Ramos (cell line): ENCODE measurements around the gene ANKRD29.
"Not testable (repeated sequence)": the region's sequence is repeated elsewhere in the genome, so short reads cannot be mapped to it uniquely, and the experiment has no call there.

ENCODE experiments used
- in situ Hi-C: fragments of 300-500 bp; cut with MboI; formaldehyde crosslinking; loops from one replicate; pipeline ENCODE4 v1.14.3; 2022; ENCODE audit warnings: low sequenced_read_pairs; ENCODE audit not compliant: unreplicated experiment

ANKRD29 gene

DNA sequence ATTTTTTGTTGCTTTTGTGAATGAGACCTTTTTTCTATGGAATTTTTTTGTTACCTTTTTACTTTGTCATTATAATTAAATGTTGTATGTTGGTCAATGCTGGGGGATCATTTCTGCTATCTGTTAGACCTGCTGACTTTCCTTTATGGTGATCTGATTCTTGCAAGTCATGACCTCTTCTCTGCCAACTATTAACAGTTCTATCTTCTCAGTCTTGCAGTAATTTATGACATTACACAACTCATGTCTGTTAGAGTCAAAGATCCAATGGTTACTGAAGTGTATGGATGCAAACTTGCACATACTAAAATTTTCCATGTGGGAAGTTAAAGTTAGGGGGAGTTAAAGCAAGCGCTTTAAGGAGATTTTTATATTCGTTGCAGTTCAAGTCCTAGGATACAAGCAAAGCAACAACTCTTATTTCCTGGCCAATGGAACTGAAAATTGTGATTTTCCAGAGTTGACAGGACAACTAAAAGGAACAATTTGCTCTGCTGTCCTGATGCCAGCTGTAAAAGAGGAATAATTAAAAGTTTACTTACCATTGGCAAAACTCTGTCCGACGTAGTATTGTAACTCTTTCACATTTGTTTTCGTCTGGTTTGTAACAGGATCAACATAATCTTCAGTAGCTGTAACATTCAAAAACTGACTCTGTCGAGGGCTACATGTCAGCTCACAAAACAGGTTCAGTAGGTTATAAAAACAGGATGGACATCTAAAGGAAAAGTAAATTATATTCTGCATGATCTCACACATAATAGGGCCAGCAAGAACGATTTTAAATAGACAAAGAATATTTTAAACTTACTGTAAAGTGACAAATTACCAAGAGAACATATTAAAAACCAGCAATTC is 94.2 kb downstream of the ANKRD29 start:
- in situ Hi-C loops: no loop called here

DNA sequence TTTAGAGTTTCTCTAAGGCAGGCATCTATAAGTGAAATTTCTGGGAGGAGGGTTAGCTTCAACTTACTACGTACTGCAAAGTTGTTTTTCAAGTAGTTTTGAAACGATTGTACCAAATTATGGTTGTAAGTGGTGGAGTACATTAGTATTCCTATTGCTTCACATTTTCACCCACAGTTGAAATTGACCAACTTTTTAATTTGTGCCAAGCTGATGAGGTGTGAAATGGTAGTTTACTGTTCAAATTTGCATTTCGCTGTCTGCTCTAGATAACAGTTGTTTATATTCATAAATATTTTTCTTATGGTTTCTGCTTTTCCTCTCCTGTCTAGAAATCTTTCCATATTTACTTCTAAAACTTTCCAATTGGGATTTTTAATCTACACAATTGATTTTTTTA is 95.0 kb downstream of the ANKRD29 start:
- in situ Hi-C loops: no loop called here

DNA sequence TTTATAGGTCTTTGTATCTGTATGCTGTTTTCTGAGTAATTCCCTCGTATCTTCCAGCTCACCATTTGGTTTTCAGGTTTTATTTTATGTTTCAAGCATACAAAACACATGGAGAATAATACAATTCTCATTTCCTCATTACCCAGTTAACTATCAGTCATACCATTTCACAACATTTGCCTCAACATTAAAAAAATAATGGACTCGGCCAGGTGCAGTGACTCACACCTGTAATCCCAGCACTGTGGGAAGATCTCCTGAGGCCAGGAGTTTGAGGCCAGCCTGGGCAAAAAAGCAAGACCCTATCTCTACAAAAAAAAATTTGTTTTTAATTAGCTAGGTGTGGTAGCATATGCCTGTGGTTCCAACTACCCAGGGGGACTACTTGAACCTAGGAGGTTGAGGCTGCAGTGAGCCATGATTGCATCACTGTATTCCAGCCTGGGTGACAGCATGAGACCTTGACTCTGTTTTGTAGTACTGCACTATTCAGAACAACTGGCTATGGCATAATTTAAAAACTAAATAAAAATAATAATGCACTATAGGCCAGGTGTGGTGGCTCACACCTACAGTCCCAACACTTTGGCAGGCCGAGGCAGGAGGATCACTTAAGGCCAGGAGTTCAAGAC is 96.7 kb downstream of the ANKRD29 start:
- in situ Hi-C loops: no loop called here

DNA sequence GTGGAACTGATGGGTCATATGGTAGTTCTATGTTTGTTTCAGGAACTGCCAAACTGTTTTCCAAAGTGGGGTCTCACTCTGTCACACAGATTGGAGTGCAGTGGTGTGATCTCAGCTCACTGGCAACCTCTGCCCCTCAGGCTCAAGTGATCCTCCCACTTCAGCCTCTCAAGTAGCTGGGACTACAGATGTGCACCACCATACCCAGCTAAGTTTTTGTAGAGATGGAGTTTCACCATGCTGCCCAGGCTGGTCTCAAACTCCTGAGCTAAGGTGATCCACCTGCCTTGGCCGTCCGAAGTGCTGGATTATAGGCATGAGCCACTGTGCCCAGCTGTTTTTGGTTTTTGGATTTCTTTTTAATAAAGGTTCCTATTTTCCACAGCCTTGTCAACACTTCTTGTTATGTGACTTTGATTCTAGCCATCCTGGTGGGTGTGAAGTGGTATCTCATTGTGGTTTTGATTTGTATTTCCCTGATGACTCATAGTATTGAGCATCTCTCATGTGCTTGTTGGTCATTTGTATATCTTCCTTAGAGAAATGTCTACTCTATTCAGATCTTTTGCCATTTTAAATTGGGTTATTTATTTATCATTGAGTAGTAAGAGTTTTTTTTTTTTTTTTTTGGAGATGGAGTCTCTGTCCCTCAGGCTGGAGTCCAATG is 99.2 kb downstream of the ANKRD29 start:
- in situ Hi-C loops: no loop called here

DNA sequence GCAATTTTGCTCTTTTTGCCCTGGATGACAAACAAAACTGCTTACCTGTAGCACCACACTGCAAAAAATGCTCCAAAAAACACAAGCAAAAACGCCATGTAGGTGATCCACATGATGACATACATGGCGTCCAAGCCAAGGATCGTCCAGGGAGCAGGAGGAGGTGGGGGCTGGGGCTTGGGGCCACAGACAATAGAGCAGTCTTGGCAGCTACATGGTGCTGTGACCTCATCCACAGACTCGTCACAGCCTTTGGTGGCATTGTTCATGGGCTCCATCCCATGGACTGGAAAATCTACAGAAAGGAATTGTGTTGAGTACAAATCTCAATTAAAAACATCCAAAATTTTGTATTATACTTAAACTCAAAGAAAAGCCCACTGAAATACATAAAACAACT is 102.5 kb downstream of the ANKRD29 start:
- in situ Hi-C loops: no loop called here

DNA sequence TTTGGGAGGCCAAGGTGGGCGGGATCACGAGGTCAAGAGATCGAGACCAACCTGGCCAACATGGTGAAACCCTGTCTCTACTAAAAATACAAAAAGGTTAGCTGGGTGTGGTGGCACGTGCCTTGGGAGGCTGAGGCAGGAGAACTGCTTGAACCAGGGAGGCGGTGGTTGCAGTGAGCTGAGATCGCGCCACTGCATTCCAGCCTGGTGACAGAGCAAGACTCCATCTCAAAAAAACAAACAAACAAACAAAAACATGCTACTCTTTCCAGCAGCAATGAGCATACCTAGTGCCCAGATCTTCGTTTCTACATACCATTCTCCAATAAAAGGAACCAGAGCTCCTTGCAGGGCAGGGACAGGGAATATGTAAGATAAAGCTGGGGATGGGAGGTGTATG is 105.2 kb downstream of the ANKRD29 start:
- in situ Hi-C loops: not testable (repeated sequence)

DNA sequence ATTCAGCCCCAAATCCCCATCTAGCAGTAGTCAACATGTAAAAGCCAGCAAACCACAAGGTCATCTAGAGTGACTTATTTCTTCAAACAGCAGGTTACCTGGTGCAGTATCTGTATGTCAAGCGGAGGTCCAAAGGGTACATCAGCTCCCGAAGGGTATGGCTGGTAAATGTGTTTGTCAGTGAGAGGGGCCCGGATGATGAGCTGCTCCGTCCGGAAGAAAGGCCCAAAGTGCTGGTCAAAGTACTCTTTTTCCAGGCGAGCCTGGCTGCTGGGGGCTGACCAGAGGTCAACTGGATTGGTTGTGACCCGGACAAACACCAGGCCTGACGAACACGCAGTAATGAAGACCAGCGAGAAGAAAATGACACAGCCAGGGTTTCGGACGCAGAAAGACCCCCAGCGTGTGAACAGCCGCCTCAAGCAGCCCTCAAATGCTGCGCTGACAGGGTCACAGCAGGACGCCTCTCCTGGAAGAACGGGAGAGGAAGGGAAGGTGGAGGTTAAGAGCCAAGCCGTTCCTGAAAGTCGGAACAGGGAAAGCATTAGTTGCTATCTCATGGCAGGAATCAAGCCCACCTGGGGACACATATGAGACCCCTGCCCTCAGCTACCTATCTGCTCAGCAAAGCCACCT is 106.4 kb downstream of the ANKRD29 start:
- in situ Hi-C loops: no loop called here

DNA sequence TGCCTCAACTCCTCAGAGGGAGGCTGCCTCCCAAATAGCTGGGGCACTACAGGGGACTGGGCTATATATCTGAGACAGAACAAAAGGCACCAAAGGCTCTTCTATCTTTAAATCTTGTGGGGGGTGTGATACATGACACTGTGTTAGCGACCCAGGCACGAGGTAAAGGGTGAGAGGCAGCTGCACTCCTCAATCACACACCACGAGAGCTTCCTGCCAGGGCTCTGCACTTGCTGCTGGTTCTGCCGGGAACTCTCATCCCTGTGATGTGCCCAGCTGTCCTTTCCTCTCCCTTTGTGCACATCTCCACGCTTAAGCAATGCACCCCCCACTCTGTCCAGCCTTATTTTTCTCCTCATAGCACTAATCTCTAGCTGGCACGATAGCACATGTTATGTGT is 108.8 kb downstream of the ANKRD29 start:
- in situ Hi-C loops: no loop called here

DNA sequence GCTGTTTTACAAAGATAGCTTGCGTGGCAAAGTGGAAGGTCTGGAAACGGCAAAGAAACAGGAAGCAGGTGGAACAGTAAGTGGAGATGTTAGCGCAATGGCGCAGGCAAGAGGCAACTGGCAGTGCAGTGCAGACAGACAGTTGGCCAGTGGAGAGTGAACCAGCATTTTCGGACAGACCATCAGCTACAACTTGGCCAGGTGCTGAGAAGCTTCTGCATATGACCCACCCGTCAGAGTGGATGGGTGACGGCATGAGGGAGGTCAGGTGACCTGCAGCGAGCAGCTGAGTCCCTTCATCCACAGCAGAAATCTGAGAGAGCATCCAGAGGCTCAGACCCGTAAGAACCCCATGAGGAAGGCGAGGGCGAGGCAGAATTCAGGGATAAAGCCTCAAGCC is 110.2 kb downstream of the ANKRD29 start:
- in situ Hi-C loops: no loop called here

DNA sequence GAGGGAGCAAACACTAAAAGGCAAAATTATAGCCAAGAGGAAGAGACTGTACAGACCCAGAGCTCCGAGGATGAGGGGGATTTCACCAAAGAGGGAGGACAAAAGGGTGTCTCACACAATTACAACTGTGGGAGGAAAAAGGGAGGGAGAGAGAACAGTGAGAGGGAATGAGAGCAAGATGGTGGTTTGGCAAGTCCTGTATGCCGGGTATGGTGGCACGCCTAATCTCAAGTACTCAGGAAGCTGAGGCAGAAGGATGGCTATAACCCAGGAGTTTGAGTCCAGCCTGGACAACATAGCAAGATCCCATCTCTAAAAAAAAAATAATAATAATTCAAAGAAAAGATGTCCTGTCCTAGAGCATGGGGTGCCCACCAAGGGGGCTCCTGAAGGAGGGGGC is 110.7 kb downstream of the ANKRD29 start:
- in situ Hi-C loops: no loop called here

DNA sequence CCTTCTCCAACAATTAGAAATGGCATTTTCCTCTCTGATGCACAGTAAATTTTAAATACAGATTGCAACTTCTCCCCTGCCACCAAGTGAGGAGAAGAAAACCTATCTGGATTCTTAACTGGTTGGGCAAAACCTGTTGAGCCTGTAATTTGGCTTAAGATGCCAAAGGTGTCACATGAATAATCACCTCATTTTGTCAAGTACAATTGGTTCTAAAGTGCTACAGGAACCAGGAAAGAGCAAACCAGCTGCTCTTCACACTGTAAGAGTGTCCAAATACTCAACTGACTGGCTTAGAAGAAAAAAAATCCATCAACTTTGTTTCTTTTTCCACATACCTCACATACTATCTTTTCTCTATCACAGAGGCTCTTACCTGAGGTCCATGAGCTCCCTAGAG is 111.8 kb downstream of the ANKRD29 start:
- in situ Hi-C loops: no loop called here
